AG09319 (cell line): Measurements from ENCODE around the gene PAXX.

Source experiments
- DNase-seq: peaks from one replicate; pipeline ENCODE4 v3.0.0-alpha.2; 2010; ENCODE audit warnings: low read depth; ENCODE audit errors: extremely low read depth
- TF ChIP-seq, protein P1 (sequence below): IDR thresholded peaks from 2 replicates; pipeline ENCODE4 v1.5.1; 2011; ENCODE audit warnings: low read depth, mild to moderate bottlenecking, inconsistent platforms, low read length, moderate library complexity

The PAXX gene

GRCh38 chr9:136955943-136956335 lies 36.3 kb upstream of the PAXX start:
- DNase-seq: no peak
- TF ChIP-seq, protein P1, sequence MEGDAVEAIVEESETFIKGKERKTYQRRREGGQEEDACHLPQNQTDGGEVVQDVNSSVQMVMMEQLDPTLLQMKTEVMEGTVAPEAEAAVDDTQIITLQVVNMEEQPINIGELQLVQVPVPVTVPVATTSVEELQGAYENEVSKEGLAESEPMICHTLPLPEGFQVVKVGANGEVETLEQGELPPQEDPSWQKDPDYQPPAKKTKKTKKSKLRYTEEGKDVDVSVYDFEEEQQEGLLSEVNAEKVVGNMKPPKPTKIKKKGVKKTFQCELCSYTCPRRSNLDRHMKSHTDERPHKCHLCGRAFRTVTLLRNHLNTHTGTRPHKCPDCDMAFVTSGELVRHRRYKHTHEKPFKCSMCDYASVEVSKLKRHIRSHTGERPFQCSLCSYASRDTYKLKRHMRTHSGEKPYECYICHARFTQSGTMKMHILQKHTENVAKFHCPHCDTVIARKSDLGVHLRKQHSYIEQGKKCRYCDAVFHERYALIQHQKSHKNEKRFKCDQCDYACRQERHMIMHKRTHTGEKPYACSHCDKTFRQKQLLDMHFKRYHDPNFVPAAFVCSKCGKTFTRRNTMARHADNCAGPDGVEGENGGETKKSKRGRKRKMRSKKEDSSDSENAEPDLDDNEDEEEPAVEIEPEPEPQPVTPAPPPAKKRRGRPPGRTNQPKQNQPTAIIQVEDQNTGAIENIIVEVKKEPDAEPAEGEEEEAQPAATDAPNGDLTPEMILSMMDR: no peak

GRCh38 chr9:136956604-136957003 lies 35.6 kb upstream of the PAXX start:
- no peak for DNase-seq

DNA sequence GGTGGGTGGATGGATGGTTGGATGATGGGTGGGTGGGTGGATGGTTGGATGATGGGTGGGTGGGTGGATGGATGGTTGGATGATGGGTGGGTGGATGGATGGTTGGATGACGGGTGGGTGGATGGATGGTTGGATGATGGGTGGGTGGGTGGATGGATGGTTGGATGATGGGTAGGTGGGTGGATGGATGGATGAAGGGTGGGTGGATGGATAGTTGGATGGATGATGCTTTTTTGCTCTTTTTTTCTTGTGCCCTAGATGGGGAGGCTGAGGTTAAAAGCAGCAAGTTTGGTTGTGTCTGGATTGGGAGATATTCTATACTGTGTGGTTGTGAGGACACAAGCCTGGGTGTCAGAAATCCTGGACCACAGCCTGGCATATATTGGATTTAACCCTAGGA lies 34.8 kb upstream of the PAXX start:
- no peak for DNase-seq
- TF ChIP-seq, protein P1: no peak

More at GRCh38 chr9:136956604-136957003, 35.6 kb upstream of the PAXX start:
- TF ChIP-seq, protein P1: no peak

GRCh38 chr9:136957901-136958300 lies 34.3 kb upstream of the PAXX start:
- DNase-seq: no peak
- TF ChIP-seq, protein P1: no peak

- DNase-seq: no peak
- TF ChIP-seq, protein P1: no peak
Observed at GRCh38 chr9:136958473-136958872, 33.7 kb upstream of the PAXX start.

- TF ChIP-seq, protein P1: no peak
- DNase-seq: no peak
Observed at GRCh38 chr9:136958898-136959850, 33.0 kb upstream of the PAXX start.

DNA sequence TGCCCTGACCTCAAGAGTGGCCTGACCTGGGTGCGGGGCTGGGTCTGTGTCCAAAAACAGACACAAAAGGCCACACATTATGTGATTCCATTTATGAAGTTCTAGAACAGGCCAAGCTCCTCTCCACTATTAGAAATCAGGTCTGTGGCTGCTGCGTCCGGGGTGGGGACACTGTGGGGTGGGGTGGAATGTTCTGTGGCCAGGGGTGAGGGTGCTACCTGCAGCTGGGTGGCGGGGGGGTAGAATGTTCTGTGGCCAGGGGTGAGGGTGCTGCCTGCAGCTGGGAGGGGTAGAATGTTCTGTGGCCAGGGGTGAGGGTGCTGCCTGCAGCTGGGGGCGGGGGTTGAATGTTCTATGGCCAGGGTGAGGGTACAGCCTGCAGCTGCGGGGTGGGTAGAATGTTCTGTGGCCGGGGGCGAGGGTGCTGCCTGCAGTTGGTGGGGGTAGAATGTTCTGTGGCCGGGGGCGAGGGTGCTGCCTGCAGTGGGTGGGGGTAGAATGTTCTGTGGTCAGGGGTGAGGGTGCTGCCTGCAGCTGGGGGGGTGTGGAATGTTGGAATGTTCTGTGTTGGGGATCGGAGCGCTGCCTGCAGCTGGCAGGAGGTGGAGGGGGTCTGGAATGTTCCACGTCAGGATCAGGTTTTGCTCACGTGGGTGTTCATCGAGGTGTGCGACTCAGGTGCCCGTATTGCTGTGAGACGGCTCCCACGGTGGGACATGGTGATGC lies 31.8 kb upstream of the PAXX start:
- no peak for DNase-seq
- TF ChIP-seq, protein P1: no peak
